Measurements from ENCODE around the gene IGFN1. TPM values are rescaled to one million over a fixed set of nuclear protein-coding genes. Genes with fewer than 3 reads are reported as not detected.
"Not testable (repeated sequence)": the region's sequence is repeated elsewhere in the genome, so short reads cannot be mapped to it uniquely, and the experiment has no call there.

IGFN1 gene
- total and polyA plus RNA-seq, 2 of the 4 experiments (the other 2 are of a cell fraction) = 0.05 TPM; not detected in 1

GRCh38 chr1:201230676-201231075 lies 40.1 kb downstream of the IGFN1 start:
- no TSS peak for BruUV-seq (replicated peaks)
- Histone ChIP-seq H2BK15ac (ENCODE audit: low read depth, low read length) (no peak overlapping the region), H3K9me1 (ENCODE audit: insufficient read depth, low read length) (no peaks in the 10 kb centered on the region; the same call in 1 of the 2 replicates), H3K23ac (ENCODE audit: low read depth, low read length) (no peak overlapping the region), H3K18ac (ENCODE audit: low read depth, low read length) (no peak overlapping the region), H3K27ac (ENCODE audit: insufficient read depth, low read length) (no peak overlapping the region), H3K9me3 (ENCODE audit: control insufficient read depth, insufficient read depth, low read length) (no peaks in the 10 kb centered on the region), H3K79me1 (ENCODE audit: low read depth in 1 of 2, low read length in 2 of 2) (no peaks in the 10 kb centered on the region), H3K4me1 (ENCODE audit: control insufficient read depth, insufficient read depth, low read length) (no peaks in the 10 kb centered on the region), H3K14ac (replicated peaks; ENCODE audit: low read depth, low read length) (no peak overlapping the region), H2BK5ac (ENCODE audit: low read depth, low read length, poor library complexity, severe bottlenecking) (no peak overlapping the region), H4K5ac (ENCODE audit: low read depth, low read length) (no peak overlapping the region), H2BK120ac (ENCODE audit: low read depth, low read length) (no peak overlapping the region), H2AK9ac (replicated peaks; ENCODE audit: low read depth, low read length, poor library complexity) (no peak overlapping the region), H2BK20ac (ENCODE audit: low read depth, low read length) (no peak overlapping the region), H3K4ac (ENCODE audit: low read depth, low read length) (no peak overlapping the region), H2AK5ac (ENCODE audit: low read depth, low read length) (no peak overlapping the region), H3K4me3 (ENCODE audit: insufficient read depth, low read depth, low read length) (no peak overlapping the region), H4K91ac (ENCODE audit: insufficient read depth, low read depth, low read length) (no peak overlapping the region), H3K56ac (ENCODE audit: extremely low read depth, insufficient read depth, low read length) (no peak overlapping the region), H4K20me1 (ENCODE audit: insufficient read depth, low read length) (no peaks in the 10 kb centered on the region), H3K9ac (ENCODE audit: low read depth, low read length) (no peak overlapping the region), H2AFZ (replicated peaks; ENCODE audit: low read length, poor library complexity) (no peak overlapping the region), H3K27me3 (ENCODE audit: control insufficient read depth, insufficient read depth, low read length) (peaks cover 17% of the 10 kb centered on the region), H4K8ac (ENCODE audit: low read depth in 2 of 2, low read length in 2 of 2) (no peak overlapping the region), H3K4me2 (ENCODE audit: low read depth, low read length) (no peak overlapping the region), H3K36me3 (ENCODE audit: control insufficient read depth, insufficient read depth, low read length) (no peaks in the 10 kb centered on the region)
- DNase-seq (no peak), ATAC-seq (ENCODE audit: low read depth) (no peak)
- in situ Hi-C loops (cut with MboI; ENCODE audit: low sequenced_read_pairs) (no loop called here), intact Hi-C loops (cut with micrococcal nuclease) (no loop called here), dilution Hi-C loops (cut with HindIII; ENCODE audit: low sequenced_read_pairs, unreplicated experiment) (no loop called here)
- WGBS, 2 experiments (ENCODE audit: extremely low coverage in 2 of 2, insufficient read length in 1 of 2) = 84% methylated on average over 3 of the region's 4 CpGs; no CpG with 5 or more reads in 1 of the 2 experiments
- TF ChIP-seq CEBPB (IDR thresholded peaks at IDR 0.05; ENCODE audit: low read depth, low read length) = no peak
- CTCF ChIA-PET = no interaction called here
- POLR2A ChIA-PET (ENCODE audit: unreplicated experiment) = no interaction called here

DNA sequence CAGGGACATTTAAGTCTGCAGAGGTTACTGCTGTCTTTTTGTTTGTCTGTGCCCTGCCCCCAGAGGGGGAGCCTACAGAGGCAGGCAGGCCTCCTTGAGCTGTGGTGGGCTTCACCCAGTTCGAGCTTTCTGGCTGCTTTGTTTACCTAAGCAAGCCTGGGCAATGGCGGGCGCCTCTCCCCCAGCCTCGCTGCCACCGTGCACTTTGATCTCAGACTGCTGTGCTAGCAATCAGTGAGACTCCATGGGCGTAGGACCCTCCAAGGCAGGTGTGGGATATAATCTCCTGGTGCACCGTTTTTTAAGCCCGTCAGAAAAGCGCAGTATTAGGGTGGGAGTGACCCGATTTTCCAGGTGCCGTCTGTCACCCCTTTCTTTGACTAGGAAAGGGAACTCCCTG lies 49.0 kb downstream of the IGFN1 start:
- H2AFZ ChIP-seq (replicated peaks; ENCODE audit: low read length, poor library complexity); H3K36me3 ChIP-seq (ENCODE audit: control insufficient read depth, insufficient read depth, low read length); H3K23ac ChIP-seq (ENCODE audit: low read depth, low read length); dilution Hi-C loops (cut with HindIII; ENCODE audit: low sequenced_read_pairs, unreplicated experiment); ATAC-seq (ENCODE audit: low read depth); H4K5ac ChIP-seq (ENCODE audit: low read depth, low read length); H2BK5ac ChIP-seq (ENCODE audit: low read depth, low read length, poor library complexity, severe bottlenecking); H3K56ac ChIP-seq (ENCODE audit: extremely low read depth, insufficient read depth, low read length); H2BK120ac ChIP-seq (ENCODE audit: low read depth, low read length); intact Hi-C loops (cut with micrococcal nuclease); H3K14ac ChIP-seq (replicated peaks; ENCODE audit: low read depth, low read length); H2AK9ac ChIP-seq (replicated peaks; ENCODE audit: low read depth, low read length, poor library complexity); H3K9ac ChIP-seq (ENCODE audit: low read depth, low read length); CTCF ChIA-PET; H3K18ac ChIP-seq (ENCODE audit: low read depth, low read length); H3K4me1 ChIP-seq (ENCODE audit: control insufficient read depth, insufficient read depth, low read length); H3K9me3 ChIP-seq (ENCODE audit: control insufficient read depth, insufficient read depth, low read length); H4K20me1 ChIP-seq (ENCODE audit: insufficient read depth, low read length); H3K27me3 ChIP-seq (ENCODE audit: control insufficient read depth, insufficient read depth, low read length); DNase-seq; H3K79me1 ChIP-seq (ENCODE audit: low read depth in 1 of 2, low read length in 2 of 2); H2BK20ac ChIP-seq (ENCODE audit: low read depth, low read length); H2AK5ac ChIP-seq (ENCODE audit: low read depth, low read length); H3K27ac ChIP-seq (ENCODE audit: insufficient read depth, low read length); H4K8ac ChIP-seq (ENCODE audit: low read depth in 2 of 2, low read length in 2 of 2); H3K4me3 ChIP-seq (ENCODE audit: insufficient read depth, low read depth, low read length); H3K4me2 ChIP-seq (ENCODE audit: low read depth, low read length); in situ Hi-C loops (cut with MboI; ENCODE audit: low sequenced_read_pairs); H3K4ac ChIP-seq (ENCODE audit: low read depth, low read length); H3K9me1 ChIP-seq (ENCODE audit: insufficient read depth, low read length); BruUV-seq (replicated peaks); H2BK15ac ChIP-seq (ENCODE audit: low read depth, low read length); H4K91ac ChIP-seq (ENCODE audit: insufficient read depth, low read depth, low read length): not testable (repeated sequence)
- no CpG with 5 or more reads among the region's 11 CpGs for WGBS, 2 experiments (ENCODE audit: extremely low coverage in 2 of 2, insufficient read length in 1 of 2)
- POLR2A ChIA-PET (ENCODE audit: unreplicated experiment) = interaction anchor here (0.6 kb wide), 1 partner anchor 697 kb away, joined by 6 read pairs; no protein-coding TSS in a partner anchor
